Measurements from ENCODE around the gene TYSND1.

Gene TYSND1

DNA sequence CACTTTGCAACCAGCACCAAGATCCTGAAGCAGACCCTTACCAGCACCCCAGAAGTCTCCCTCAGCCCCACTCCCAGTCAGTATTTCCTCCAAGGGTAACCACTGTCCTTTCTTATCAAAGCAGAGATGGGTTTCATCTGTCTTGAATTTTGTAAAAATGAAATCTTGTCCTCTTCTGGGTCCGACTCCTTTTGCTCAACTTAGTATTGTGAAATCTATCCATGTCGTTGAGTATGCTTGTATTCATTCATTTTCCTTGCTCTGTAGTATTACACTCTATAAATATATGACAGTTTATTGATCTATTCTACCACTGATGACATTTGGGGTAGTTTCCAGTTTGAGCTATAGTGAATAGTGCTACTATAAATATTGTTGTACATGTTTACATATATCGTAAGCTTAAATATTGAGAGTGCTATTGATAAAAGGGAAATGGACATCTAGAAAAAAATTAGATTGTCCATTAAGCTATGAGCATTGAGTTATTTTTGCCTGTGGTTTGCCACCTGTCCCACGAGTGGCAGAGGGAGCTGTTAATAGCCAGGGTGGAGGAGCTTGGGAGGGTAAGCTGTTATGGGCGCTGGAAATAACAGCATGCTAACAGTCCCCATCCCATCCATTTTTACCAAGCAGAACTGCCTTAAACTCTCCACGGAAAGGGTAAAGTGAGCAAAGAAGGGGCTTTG lies 50.3 kb downstream of the TYSND1 start:
- peaks cover 88% of the 10 kb centered on the region for H3K36me3 Mint-ChIP-seq (ENCODE audit: low read depth)
- no peak overlapping the region for H3K27ac Mint-ChIP-seq
- H3K9me3 Mint-ChIP-seq = no peaks in the 10 kb centered on the region
- H3K4me1 Mint-ChIP-seq = peaks cover 5% of the 10 kb centered on the region
- H3K4me3 Mint-ChIP-seq = no peak overlapping the region
- TF ChIP-seq, protein P1, sequence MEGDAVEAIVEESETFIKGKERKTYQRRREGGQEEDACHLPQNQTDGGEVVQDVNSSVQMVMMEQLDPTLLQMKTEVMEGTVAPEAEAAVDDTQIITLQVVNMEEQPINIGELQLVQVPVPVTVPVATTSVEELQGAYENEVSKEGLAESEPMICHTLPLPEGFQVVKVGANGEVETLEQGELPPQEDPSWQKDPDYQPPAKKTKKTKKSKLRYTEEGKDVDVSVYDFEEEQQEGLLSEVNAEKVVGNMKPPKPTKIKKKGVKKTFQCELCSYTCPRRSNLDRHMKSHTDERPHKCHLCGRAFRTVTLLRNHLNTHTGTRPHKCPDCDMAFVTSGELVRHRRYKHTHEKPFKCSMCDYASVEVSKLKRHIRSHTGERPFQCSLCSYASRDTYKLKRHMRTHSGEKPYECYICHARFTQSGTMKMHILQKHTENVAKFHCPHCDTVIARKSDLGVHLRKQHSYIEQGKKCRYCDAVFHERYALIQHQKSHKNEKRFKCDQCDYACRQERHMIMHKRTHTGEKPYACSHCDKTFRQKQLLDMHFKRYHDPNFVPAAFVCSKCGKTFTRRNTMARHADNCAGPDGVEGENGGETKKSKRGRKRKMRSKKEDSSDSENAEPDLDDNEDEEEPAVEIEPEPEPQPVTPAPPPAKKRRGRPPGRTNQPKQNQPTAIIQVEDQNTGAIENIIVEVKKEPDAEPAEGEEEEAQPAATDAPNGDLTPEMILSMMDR (IDR thresholded peaks at IDR 0.05; ENCODE audit: unreplicated experiment in 3 of 3) = no peak
- no peaks in the 10 kb centered on the region for H3K27me3 Mint-ChIP-seq (ENCODE audit: low read depth)

- TF ChIP-seq, protein P1 (IDR thresholded peaks at IDR 0.05; ENCODE audit: unreplicated experiment in 3 of 3) = no peak
- Mint-ChIP-seq H3K36me3 (ENCODE audit: low read depth) (peaks cover 85% of the 10 kb centered on the region), H3K4me3 (no peak overlapping the region), H3K27me3 (ENCODE audit: low read depth) (no peaks in the 10 kb centered on the region), H3K9me3 (no peaks in the 10 kb centered on the region), H3K27ac (peak overlapping the region; percentile 18 to 64 (median 22)), H3K4me1 (peaks cover 5% of the 10 kb centered on the region)
Observed at GRCh38 chr10:70094250-70094649, 52.2 kb downstream of the TYSND1 start.

GRCh38 chr10:70093335-70093944 lies 53.1 kb downstream of the TYSND1 start:
- Mint-ChIP-seq H3K9me3 (no peaks in the 10 kb centered on the region), H3K36me3 (ENCODE audit: low read depth) (peaks cover 78% of the 10 kb centered on the region), H3K27me3 (ENCODE audit: low read depth) (no peaks in the 10 kb centered on the region), H3K4me3 (no peak overlapping the region), H3K4me1 (peaks cover 5% of the 10 kb centered on the region), H3K27ac (peak overlapping the region in 2 of 3 experiments; percentile 18 to 64)
- TF ChIP-seq, protein P1 (IDR thresholded peaks at IDR 0.05; ENCODE audit: unreplicated experiment in 3 of 3) = no peak

GRCh38 chr10:70092389-70092718 lies 54.1 kb downstream of the TYSND1 start:
- peak overlapping the region; percentile 24 to 96 (median 86) for H3K27ac Mint-ChIP-seq
- no peaks in the 10 kb centered on the region for H3K27me3 Mint-ChIP-seq (ENCODE audit: low read depth)
- H3K4me3 Mint-ChIP-seq = no peak overlapping the region
- no peaks in the 10 kb centered on the region for H3K9me3 Mint-ChIP-seq
- TF ChIP-seq, protein P1 (IDR thresholded peaks at IDR 0.05; ENCODE audit: unreplicated experiment in 3 of 3) = no peak
- peaks cover 74% of the 10 kb centered on the region for H3K36me3 Mint-ChIP-seq (ENCODE audit: low read depth)
- peaks cover 5% of the 10 kb centered on the region for H3K4me1 Mint-ChIP-seq

GRCh38 chr10:70090951-70091350 lies 55.5 kb downstream of the TYSND1 start:
- Mint-ChIP-seq H3K4me3 (peak overlapping the region in 1 of 3 experiments; percentile 32), H3K27me3 (ENCODE audit: low read depth) (no peaks in the 10 kb centered on the region), H3K27ac (peak overlapping the region; percentile 86 to 97 (median 96)), H3K4me1 (no peaks in the 10 kb centered on the region), H3K36me3 (ENCODE audit: low read depth) (peaks cover 71% of the 10 kb centered on the region), H3K9me3 (no peaks in the 10 kb centered on the region)
- TF ChIP-seq, protein P1 (IDR thresholded peaks at IDR 0.05; ENCODE audit: unreplicated experiment in 3 of 3) = no peak

DNA sequence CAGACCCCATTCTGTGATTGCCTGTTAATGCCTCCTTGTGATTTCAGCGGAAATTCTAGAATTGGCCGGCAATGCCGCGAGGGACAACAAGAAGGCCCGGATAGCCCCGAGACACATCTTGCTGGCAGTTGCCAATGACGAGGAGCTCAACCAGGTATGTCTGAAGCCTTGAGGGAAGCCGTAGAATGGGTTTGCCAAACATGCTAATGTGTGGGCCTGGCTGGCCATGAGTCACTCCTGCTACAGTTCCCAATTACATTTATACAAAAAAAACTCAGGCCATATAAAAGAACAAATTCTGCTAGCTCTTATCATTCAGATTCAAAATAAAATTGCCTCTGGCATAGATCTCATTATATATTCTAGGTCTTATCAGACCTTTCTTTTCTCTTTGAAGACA lies 56.5 kb downstream of the TYSND1 start:
- Mint-ChIP-seq H3K9me3 (no peaks in the 10 kb centered on the region), H3K27me3 (ENCODE audit: low read depth) (no peaks in the 10 kb centered on the region), H3K27ac (peak overlapping the region; percentile 86 to 97 (median 96)), H3K4me1 (no peaks in the 10 kb centered on the region), H3K4me3 (no peak overlapping the region), H3K36me3 (ENCODE audit: low read depth) (peaks cover 64% of the 10 kb centered on the region)
- TF ChIP-seq, protein P1 (IDR thresholded peaks at IDR 0.05; ENCODE audit: unreplicated experiment in 3 of 3) = no peak

Data from nephron (organoid).